Keratinocyte (primary cell): ENCODE data around the gene SLC34A3. TPM values are rescaled to one million over a fixed set of nuclear protein-coding genes. Genes with fewer than 3 reads are reported as not detected.

Experiments
- DNase-seq: peaks from one replicate; pipeline ENCODE4 v3.0.0-alpha.2; 2011; ENCODE audit warnings: low read depth, missing footprints, low spot score
- FAIRE-seq: peaks from 2 replicates; lab custom pipeline; 2011; peaks lifted over from hg19 to GRCh38; lab: Jason Lieb, UNC
- H2AFZ ChIP-seq: 2 replicates; pipeline ENCODE4 v1.6.0; 2012; ENCODE audit warnings: low read length, control low read depth, inconsistent platforms; ENCODE audit not compliant: control insufficient read depth
- H3K27ac ChIP-seq: 2 replicates; pipeline ENCODE4 v1.5.1; 2011; ENCODE audit warnings: low read length; ENCODE audit not compliant: control insufficient read depth, insufficient read depth
- H3K27me3 ChIP-seq: 3 replicates; pipeline ENCODE4 v1.6.0; 2011; ENCODE audit warnings: low read length; ENCODE audit not compliant: control insufficient read depth, insufficient read depth; ENCODE audit errors: extremely low read depth
- H3K36me3 ChIP-seq, 2 experiments: 2 replicates in 1 of 2; 3 replicates in 1 of 2; pipeline ENCODE4 v1.5.1; 2011; ENCODE audit warnings: low read length in 2 of 2, mild to moderate bottlenecking in 1 of 2; ENCODE audit not compliant: control insufficient read depth in 2 of 2, insufficient read depth in 2 of 2; ENCODE audit errors: extremely low read depth in 1 of 2
- H3K4me1 ChIP-seq: 3 replicates; pipeline ENCODE4 v1.5.1; 2011; ENCODE audit warnings: low read length; ENCODE audit not compliant: control insufficient read depth, insufficient read depth; ENCODE audit errors: extremely low read depth
- H3K4me2 ChIP-seq: 3 replicates; pipeline ENCODE4 v1.6.0; 2011; ENCODE audit warnings: low read depth, low read length; ENCODE audit not compliant: control insufficient read depth, insufficient read depth; ENCODE audit errors: extremely low read depth
- H3K4me3 ChIP-seq, 3 experiments: fragments of 200-600 bp in 1 of 3; sonication (generic) in 1 of 3; 2 replicates in 2 of 3; 3 replicates in 1 of 3; pipeline ENCODE4 v1.5.1; 2011 to 2016; ENCODE audit warnings: low read length in 3 of 3, mild to moderate bottlenecking in 3 of 3, control low read depth in 2 of 3, inconsistent platforms in 1 of 3, low read depth in 1 of 3, mixed read lengths in 1 of 3, mixed run types in 1 of 3, moderate library complexity in 1 of 3; ENCODE audit not compliant: control insufficient read depth in 2 of 3, insufficient read depth in 2 of 3; ENCODE audit errors: extremely low read depth in 1 of 3
- H3K79me2 ChIP-seq: 2 replicates; pipeline ENCODE4 v1.6.0; 2012; ENCODE audit warnings: low read length; ENCODE audit not compliant: control insufficient read depth, insufficient read depth
- H3K9ac ChIP-seq: 3 replicates; pipeline ENCODE4 v1.6.0; 2011; ENCODE audit warnings: low read length; ENCODE audit not compliant: control insufficient read depth, insufficient read depth; ENCODE audit errors: extremely low read depth
- H3K9me1 ChIP-seq: 3 replicates; pipeline ENCODE4 v1.6.0; 2011; ENCODE audit warnings: low read length; ENCODE audit not compliant: control insufficient read depth, insufficient read depth; ENCODE audit errors: extremely low read depth
- H3K9me3 ChIP-seq: 2 replicates; pipeline ENCODE4 v1.5.1; 2012; ENCODE audit warnings: low read depth, low read length; ENCODE audit not compliant: control insufficient read depth
- H4K20me1 ChIP-seq: 3 replicates; pipeline ENCODE4 v1.6.0; 2011; ENCODE audit warnings: low read length; ENCODE audit not compliant: control insufficient read depth, insufficient read depth; ENCODE audit errors: extremely low read depth
- CTCF ChIP-seq, 3 experiments: IDR thresholded peaks in 1 of 3; conservative IDR thresholded peaks in 1 of 3; optimal IDR thresholded peaks in 1 of 3; 2 replicates in 2 of 3; 3 replicates in 1 of 3; pipeline versions ENCODE3 to v1.5.1; 2011; ENCODE audit warnings: low read length in 3 of 3, mild to moderate bottlenecking in 3 of 3, moderate library complexity in 2 of 3, control low read depth in 1 of 3, inconsistent platforms in 1 of 3; ENCODE audit not compliant: insufficient read depth in 2 of 3; ENCODE audit errors: extremely low read depth in 1 of 3
- EZH2 ChIP-seq: IDR thresholded peaks from one replicate; pipeline ENCODE4 v1.6.1; 2012; ENCODE audit warnings: inconsistent platforms, mild to moderate bottlenecking, low read length, moderate library complexity
- dilution Hi-C: fragments of 300-500 bp; cut with MboI; formaldehyde crosslinking; loops from one replicate; pipeline ENCODE4 v1.7.0; 2020; ENCODE audit warnings: low sequenced_read_pairs; ENCODE audit not compliant: extremely low pct_ligation_motif_present
- polyA plus RNA-seq, 5 experiments: library from polyadenylated mRNA; depleted of rRNA in 3 of 5; stranded (reverse) in 3 of 5; stranded (forward) in 1 of 5; unstranded in 1 of 5; fragments of >200 nt; gene quantifications; 1 replicate in 1 of 5; 2 replicates in 3 of 5; 3 replicates in 1 of 5; pipeline versions ENCODE4 v1.2.1 to v1.2.3, GENCODE V29; 2011 to 2012; ENCODE audit warnings: missing spikeins in 2 of 5, low read depth in 1 of 5, low replicate concordance in 1 of 5

SLC34A3 gene
- polyA plus RNA-seq, 1 donor (not counting 4 experiments of a cell fraction or from before 2014, with no cell fraction given), result not detected

- H3K9me3 ChIP-seq, result no peaks in the 10 kb centered on the region
- peak; percentile 66 for FAIRE-seq
- H3K27me3 ChIP-seq, result no peaks in the 10 kb centered on the region
- DNase-seq, result no peak
- dilution Hi-C loops, result no loop called here
- peak overlapping the region; percentile 22 for H3K27ac ChIP-seq
- no peak overlapping the region for H2AFZ ChIP-seq
- no peaks in the 10 kb centered on the region for H3K9me1 ChIP-seq
- no peak for TF ChIP-seq EZH2
- TF ChIP-seq CTCF (optimal IDR thresholded peaks at IDR 0.05 in 1 of 3, IDR thresholded peaks at IDR 0.05 in 1 of 3, conservative IDR thresholded peaks at IDR 0.05 in 1 of 3; ENCODE audit: extremely low read depth in 1 of 3, insufficient read depth in 2 of 3, low read length in 3 of 3), result no peak
- peaks cover 11% of the 10 kb centered on the region for H4K20me1 ChIP-seq
- H3K9ac ChIP-seq, result peak overlapping the region; percentile 23
- H3K4me1 ChIP-seq, result peaks cover 27% of the 10 kb centered on the region
- H3K4me3 ChIP-seq, result no peak overlapping the region
- H3K4me2 ChIP-seq, result peak overlapping the region; percentile 36
- H3K36me3 ChIP-seq, result peaks cover 13 to 24% of the 10 kb centered on the region in 2 experiments
- H3K79me2 ChIP-seq, result peaks cover 7% of the 10 kb centered on the region
These were observed 43.1 kb downstream of the SLC34A3 start for GRCh38 chr9:137273611-137274320.

DNA sequence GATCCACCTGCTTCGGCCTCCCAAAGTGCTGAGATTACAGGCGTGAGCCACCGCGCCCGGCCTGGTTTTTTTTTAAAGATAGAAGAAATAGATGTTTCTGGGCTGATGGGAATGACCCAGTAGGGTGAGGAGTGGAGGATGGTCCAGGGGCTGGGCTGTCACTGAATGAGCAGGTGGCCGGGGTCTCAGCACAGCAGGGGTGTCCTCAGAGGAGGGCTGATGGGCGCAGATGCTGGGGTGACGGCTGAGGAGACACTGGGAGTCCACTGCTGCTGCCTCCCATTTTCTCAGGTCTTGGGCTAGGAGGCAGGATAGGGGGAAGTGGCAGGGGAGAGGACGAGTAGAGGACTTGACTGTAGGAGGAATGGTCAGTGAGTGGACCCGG lies 44.5 kb downstream of the SLC34A3 start:
- FAIRE-seq, result no peak
- no peaks in the 10 kb centered on the region for H3K9me1 ChIP-seq
- no peaks in the 10 kb centered on the region for H3K9me3 ChIP-seq
- H3K27ac ChIP-seq, result no peak overlapping the region
- TF ChIP-seq EZH2 (no peak), CTCF (optimal IDR thresholded peaks at IDR 0.05 in 1 of 3, IDR thresholded peaks at IDR 0.05 in 1 of 3, conservative IDR thresholded peaks at IDR 0.05 in 1 of 3; ENCODE audit: extremely low read depth in 1 of 3, insufficient read depth in 2 of 3, low read length in 3 of 3) (no peak)
- H3K9ac ChIP-seq, result no peak overlapping the region
- H4K20me1 ChIP-seq, result peaks cover 6% of the 10 kb centered on the region
- H3K4me3 ChIP-seq, result no peak overlapping the region
- dilution Hi-C loops, result no loop called here
- peaks cover 18% of the 10 kb centered on the region for H3K79me2 ChIP-seq
- no peaks in the 10 kb centered on the region for H3K27me3 ChIP-seq
- no peak overlapping the region for H2AFZ ChIP-seq
- peaks cover 27% of the 10 kb centered on the region for H3K4me1 ChIP-seq
- DNase-seq, result no peak
- no peak overlapping the region for H3K4me2 ChIP-seq
- peaks cover 14 to 21% of the 10 kb centered on the region in 2 experiments for H3K36me3 ChIP-seq
